HG02610 (cell line): ENCODE measurements around the gene FRMD5.
"Not testable (repeated sequence)": the region's sequence is repeated elsewhere in the genome, so short reads cannot be mapped to it uniquely, and the experiment has no call there.

Source experiments
- ATAC-seq: cut with Tn5 transposase; IDR thresholded peaks from one replicate; pipeline ENCODE4 v1.9.1; 2021; ENCODE audit warnings: mild to moderate bottlenecking, moderate library complexity; ENCODE audit not compliant: unreplicated experiment

Gene FRMD5

GRCh38 chr15:44195151-44195740, at the start of gene FRMD5:
FRMD5 (minus strand) TSS chr15:44195271.
- ATAC-seq = peak; percentile 97

GRCh38 chr15:44243829-44244228, 48.8 kb upstream of the FRMD5 start:
- no peak for ATAC-seq

- ATAC-seq = no peak
These were observed 48.1 kb upstream of the FRMD5 start for GRCh38 chr15:44243141-44243540.

- ATAC-seq = no peak
These were observed 36.8 kb upstream of the FRMD5 start for GRCh38 chr15:44231842-44232241.

GRCh38 chr15:44229301-44229700, 34.2 kb upstream of the FRMD5 start:
- ATAC-seq = not testable (repeated sequence)

- ATAC-seq = no peak
These were observed 32.5 kb upstream of the FRMD5 start for GRCh38 chr15:44227584-44227983.

GRCh38 chr15:44227001-44227400, 31.9 kb upstream of the FRMD5 start:
- ATAC-seq = not testable (repeated sequence)

GRCh38 chr15:44222478-44222877, 27.4 kb upstream of the FRMD5 start:
- ATAC-seq = no peak

GRCh38 chr15:44219073-44219472, 24.0 kb upstream of the FRMD5 start:
- ATAC-seq = no peak

- ATAC-seq = no peak
These were observed 21.9 kb upstream of the FRMD5 start for GRCh38 chr15:44216958-44217357.

GRCh38 chr15:44215594-44215993, 20.5 kb upstream of the FRMD5 start:
- ATAC-seq = no peak

GRCh38 chr15:44208956-44209355, 13.9 kb upstream of the FRMD5 start:
- ATAC-seq = no peak

GRCh38 chr15:44207643-44208042, 12.6 kb upstream of the FRMD5 start:
- ATAC-seq = no peak

GRCh38 chr15:44199393-44199792, 4.3 kb upstream of the FRMD5 start:
- no peak for ATAC-seq

- peak; percentile 9 for ATAC-seq
These were observed 534 bp downstream of the FRMD5 start for GRCh38 chr15:44194323-44195150.

GRCh38 chr15:44193651-44194322, 1.3 kb downstream of the FRMD5 start:
- ATAC-seq = no peak

- no peak for ATAC-seq
These were observed 6.3 kb downstream of the FRMD5 start for GRCh38 chr15:44188795-44189194.

- ATAC-seq = no peak
These were observed 8.4 kb downstream of the FRMD5 start for GRCh38 chr15:44186705-44187104.

- ATAC-seq = no peak
These were observed 11.7 kb downstream of the FRMD5 start for GRCh38 chr15:44183363-44183762.

GRCh38 chr15:44181410-44181809, 13.7 kb downstream of the FRMD5 start:
- no peak for ATAC-seq

- ATAC-seq = no peak
These were observed 17.9 kb downstream of the FRMD5 start for GRCh38 chr15:44177139-44177538.

GRCh38 chr15:44173813-44174212, 21.3 kb downstream of the FRMD5 start:
- no peak for ATAC-seq
